Choroid plexus epithelial cell (primary cell): ENCODE results near the gene SEMA3A.

Source experiments
- DNase-seq: peaks from one replicate; pipeline ENCODE4 v3.0.0-alpha.2; 2010; ENCODE audit warnings: low read depth
- H3K4me3 ChIP-seq: 2 replicates; pipeline ENCODE4 v1.5.1; 2011; ENCODE audit warnings: low read depth, mild to moderate bottlenecking, control low read depth, low read length, moderate library complexity
- TF ChIP-seq, protein P1 (sequence below): conservative IDR thresholded peaks from 2 replicates; pipeline ENCODE4 v1.5.1; 2011; ENCODE audit warnings: low read depth, mild to moderate bottlenecking, control low read depth, inconsistent platforms, low read length, moderate library complexity

SEMA3A gene

DNA sequence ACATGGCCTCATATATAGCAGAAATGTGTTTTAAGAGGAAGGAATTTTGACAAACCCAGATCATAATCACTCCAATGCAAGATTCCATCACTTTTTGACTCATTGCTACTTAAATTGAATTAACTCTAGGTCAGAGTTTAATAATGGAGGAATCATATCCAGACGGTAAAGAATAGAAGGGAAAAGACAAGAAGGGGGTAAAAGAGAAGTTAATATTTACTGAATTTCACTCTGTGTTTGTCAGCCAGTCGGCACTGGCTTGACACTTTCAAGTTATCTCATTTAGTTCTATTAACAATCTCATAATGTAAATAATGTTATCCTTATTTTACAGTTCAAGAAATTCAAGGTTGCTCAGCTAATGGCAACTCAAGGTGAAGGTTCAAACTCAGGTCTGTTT, 147.5 kb downstream of the SEMA3A start:
- DNase-seq, result no peak
- no peak overlapping the region for H3K4me3 ChIP-seq
- TF ChIP-seq, protein P1, sequence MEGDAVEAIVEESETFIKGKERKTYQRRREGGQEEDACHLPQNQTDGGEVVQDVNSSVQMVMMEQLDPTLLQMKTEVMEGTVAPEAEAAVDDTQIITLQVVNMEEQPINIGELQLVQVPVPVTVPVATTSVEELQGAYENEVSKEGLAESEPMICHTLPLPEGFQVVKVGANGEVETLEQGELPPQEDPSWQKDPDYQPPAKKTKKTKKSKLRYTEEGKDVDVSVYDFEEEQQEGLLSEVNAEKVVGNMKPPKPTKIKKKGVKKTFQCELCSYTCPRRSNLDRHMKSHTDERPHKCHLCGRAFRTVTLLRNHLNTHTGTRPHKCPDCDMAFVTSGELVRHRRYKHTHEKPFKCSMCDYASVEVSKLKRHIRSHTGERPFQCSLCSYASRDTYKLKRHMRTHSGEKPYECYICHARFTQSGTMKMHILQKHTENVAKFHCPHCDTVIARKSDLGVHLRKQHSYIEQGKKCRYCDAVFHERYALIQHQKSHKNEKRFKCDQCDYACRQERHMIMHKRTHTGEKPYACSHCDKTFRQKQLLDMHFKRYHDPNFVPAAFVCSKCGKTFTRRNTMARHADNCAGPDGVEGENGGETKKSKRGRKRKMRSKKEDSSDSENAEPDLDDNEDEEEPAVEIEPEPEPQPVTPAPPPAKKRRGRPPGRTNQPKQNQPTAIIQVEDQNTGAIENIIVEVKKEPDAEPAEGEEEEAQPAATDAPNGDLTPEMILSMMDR, result no peak

DNA sequence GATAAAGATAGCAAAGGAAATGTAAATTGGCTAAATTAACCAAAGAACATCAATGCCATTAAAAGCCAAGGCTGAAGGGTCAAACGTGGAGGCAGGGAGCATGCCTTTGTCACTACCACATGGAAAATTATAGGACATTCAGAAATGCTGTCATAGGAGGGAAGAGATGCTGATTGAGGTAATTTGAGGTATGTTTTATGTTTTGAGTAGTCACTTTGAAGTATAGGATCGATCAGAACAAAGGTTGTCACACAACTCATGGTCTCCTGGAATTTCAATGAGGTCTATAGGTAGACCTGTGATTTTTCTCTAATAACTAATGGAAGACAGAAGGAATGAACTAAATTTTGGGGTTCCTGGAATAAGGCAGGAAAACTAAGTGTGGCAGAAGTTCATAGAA, 149.8 kb downstream of the SEMA3A start:
- H3K4me3 ChIP-seq, result no peak overlapping the region
- TF ChIP-seq, protein P1, result no peak
- no peak for DNase-seq

GRCh38 chr7:84043661-84044191, 150.9 kb downstream of the SEMA3A start:
- DNase-seq, result peak; percentile 54
- H3K4me3 ChIP-seq, result no peak overlapping the region
- TF ChIP-seq, protein P1, result no peak

GRCh38 chr7:84042110-84042539, 152.5 kb downstream of the SEMA3A start:
- DNase-seq, result peak; percentile 79
- TF ChIP-seq, protein P1, result no peak
- no peak overlapping the region for H3K4me3 ChIP-seq

DNA sequence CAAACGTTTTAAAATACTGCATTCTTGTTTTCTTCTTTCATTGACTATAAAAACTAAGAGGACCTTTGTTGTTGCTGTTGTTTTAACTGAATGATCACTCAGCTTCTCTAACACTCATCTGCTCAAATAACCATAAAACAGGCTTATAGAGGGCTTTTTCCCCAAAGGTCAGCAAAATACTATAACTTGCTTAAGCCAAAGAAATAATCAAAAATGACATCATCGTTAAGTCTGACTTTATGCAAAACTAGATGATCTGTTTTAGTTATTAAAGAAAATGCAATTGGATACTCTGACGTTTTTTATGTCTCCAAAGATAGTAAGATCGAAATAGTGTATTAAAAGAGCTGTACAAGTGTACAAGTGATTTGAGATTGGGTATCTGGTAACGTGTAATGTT, 152.9 kb downstream of the SEMA3A start:
- DNase-seq, result no peak
- TF ChIP-seq, protein P1, result no peak
- H3K4me3 ChIP-seq, result no peak overlapping the region

GRCh38 chr7:84040355-84040754, 154.2 kb downstream of the SEMA3A start:
- no peak overlapping the region for H3K4me3 ChIP-seq
- no peak for DNase-seq
- TF ChIP-seq, protein P1, result no peak

GRCh38 chr7:84039432-84039831, 155.2 kb downstream of the SEMA3A start:
- no peak overlapping the region for H3K4me3 ChIP-seq
- DNase-seq, result no peak
- TF ChIP-seq, protein P1, result no peak
